ENCODE measurements around the gene CREG2.

CREG2 gene

GRCh38 chr2:101332885-101333766 lies 54.2 kb downstream of the CREG2 start:
- TF ChIP-seq TSHZ2 (CRISPR knock-in tag; IDR thresholded peaks at IDR 0.05) (no peak), ZC3H10 (CRISPR knock-in tag; IDR thresholded peaks at IDR 0.05) (no peak), ESRRG (CRISPR knock-in tag; IDR thresholded peaks at IDR 0.05) (no peak), BACH2 (CRISPR knock-in tag; IDR thresholded peaks at IDR 0.05; ENCODE audit: borderline replicate concordance) (no peak), TCF4 (CRISPR knock-in tag; IDR thresholded peaks at IDR 0.05; ENCODE audit: borderline replicate concordance) (no peak), ZFP30 (CRISPR knock-in tag; IDR thresholded peaks at IDR 0.05) (no peak), GLIS3 (CRISPR knock-in tag; IDR thresholded peaks at IDR 0.05) (no peak), CSDC2 (CRISPR knock-in tag; IDR thresholded peaks at IDR 0.05) (no peak), TOX (CRISPR knock-in tag; IDR thresholded peaks at IDR 0.05; ENCODE audit: borderline replicate concordance) (no peak), POU6F1 (CRISPR knock-in tag; IDR thresholded peaks at IDR 0.05; ENCODE audit: borderline replicate concordance, low read depth) (no peak), ISL1 (CRISPR knock-in tag; IDR thresholded peaks at IDR 0.05) (no peak)
- ATAC-seq: no peak

- ATAC-seq: no peak
These were observed 56.1 kb downstream of the CREG2 start for GRCh38 chr2:101331202-101331601.

More at GRCh38 chr2:101331202-101331601, 56.1 kb downstream of the CREG2 start:
- TF ChIP-seq ISL1 (CRISPR knock-in tag; IDR thresholded peaks at IDR 0.05) (no peak), OSR1 (CRISPR knock-in tag; IDR thresholded peaks at IDR 0.05) (no peak), BACH2 (CRISPR knock-in tag; IDR thresholded peaks at IDR 0.05; ENCODE audit: borderline replicate concordance) (no peak), TCF4 (CRISPR knock-in tag; IDR thresholded peaks at IDR 0.05; ENCODE audit: borderline replicate concordance) (no peak), ZFP30 (CRISPR knock-in tag; IDR thresholded peaks at IDR 0.05) (no peak), ESRRG (CRISPR knock-in tag; IDR thresholded peaks at IDR 0.05) (no peak), RARB (CRISPR knock-in tag; IDR thresholded peaks at IDR 0.05) (no peak), SNAI2 (CRISPR knock-in tag; IDR thresholded peaks at IDR 0.05) (no peak), ZC3H10 (CRISPR knock-in tag; IDR thresholded peaks at IDR 0.05) (no peak), CSDC2 (CRISPR knock-in tag; IDR thresholded peaks at IDR 0.05) (no peak), POU6F1 (CRISPR knock-in tag; IDR thresholded peaks at IDR 0.05; ENCODE audit: borderline replicate concordance, low read depth) (no peak), TSHZ2 (CRISPR knock-in tag; IDR thresholded peaks at IDR 0.05) (no peak), CREB5 (CRISPR knock-in tag; IDR thresholded peaks at IDR 0.05; ENCODE audit: low read depth) (no peak), ARNTL (CRISPR knock-in tag; IDR thresholded peaks at IDR 0.05; ENCODE audit: borderline replicate concordance, low read depth) (no peak), CSRNP3 (CRISPR knock-in tag; IDR thresholded peaks at IDR 0.05) (no peak), ZNF565 (CRISPR knock-in tag; conservative IDR thresholded peaks at IDR 0.05; ENCODE audit: low read depth) (no peak), ZNF8 (CRISPR knock-in tag; IDR thresholded peaks at IDR 0.05) (no peak), ZNF70 (CRISPR knock-in tag; IDR thresholded peaks at IDR 0.05) (no peak)

Data from SK-N-SH treated with all-trans-retinoic acid at 6 μM for 48 hours (cell line).